ENCODE results near the gene GDNF.

The GDNF gene

DNA sequence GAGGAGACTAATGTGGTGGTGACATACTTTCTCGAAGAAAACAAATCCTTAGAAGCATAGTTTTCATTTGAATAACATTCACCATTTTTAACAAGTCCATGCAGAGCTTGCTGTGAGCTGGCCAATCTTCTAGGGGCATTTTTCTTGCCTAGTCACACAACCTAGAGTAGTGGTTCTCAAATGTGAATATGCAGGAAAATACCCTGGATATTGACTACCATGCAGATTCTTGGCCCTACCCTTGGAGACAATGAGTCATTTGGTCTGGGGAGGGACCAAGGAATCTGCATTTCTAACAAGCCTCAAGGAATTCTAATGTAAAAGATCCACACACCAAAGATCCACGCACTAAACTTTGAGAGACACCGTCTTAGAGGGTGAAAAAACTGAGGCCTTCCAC is 23.5 kb downstream of the GDNF start:
- Histone ChIP-seq H3K4me3 (ENCODE audit: low read depth in 1 of 2, low read length in 1 of 2) (no peak overlapping the region), H3K36me3 (no peaks in the 10 kb centered on the region), H3K4me1 (ENCODE audit: control insufficient read depth in 1 of 2, insufficient read depth in 1 of 2, low read depth in 1 of 2, low read length in 1 of 2) (no peaks in the 10 kb centered on the region), H3K27ac (no peak overlapping the region), H3K27me3 (peaks cover 21% of the 10 kb centered on the region), H3K9me3 (no peaks in the 10 kb centered on the region)
- TF ChIP-seq, protein P1, sequence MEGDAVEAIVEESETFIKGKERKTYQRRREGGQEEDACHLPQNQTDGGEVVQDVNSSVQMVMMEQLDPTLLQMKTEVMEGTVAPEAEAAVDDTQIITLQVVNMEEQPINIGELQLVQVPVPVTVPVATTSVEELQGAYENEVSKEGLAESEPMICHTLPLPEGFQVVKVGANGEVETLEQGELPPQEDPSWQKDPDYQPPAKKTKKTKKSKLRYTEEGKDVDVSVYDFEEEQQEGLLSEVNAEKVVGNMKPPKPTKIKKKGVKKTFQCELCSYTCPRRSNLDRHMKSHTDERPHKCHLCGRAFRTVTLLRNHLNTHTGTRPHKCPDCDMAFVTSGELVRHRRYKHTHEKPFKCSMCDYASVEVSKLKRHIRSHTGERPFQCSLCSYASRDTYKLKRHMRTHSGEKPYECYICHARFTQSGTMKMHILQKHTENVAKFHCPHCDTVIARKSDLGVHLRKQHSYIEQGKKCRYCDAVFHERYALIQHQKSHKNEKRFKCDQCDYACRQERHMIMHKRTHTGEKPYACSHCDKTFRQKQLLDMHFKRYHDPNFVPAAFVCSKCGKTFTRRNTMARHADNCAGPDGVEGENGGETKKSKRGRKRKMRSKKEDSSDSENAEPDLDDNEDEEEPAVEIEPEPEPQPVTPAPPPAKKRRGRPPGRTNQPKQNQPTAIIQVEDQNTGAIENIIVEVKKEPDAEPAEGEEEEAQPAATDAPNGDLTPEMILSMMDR (IDR thresholded peaks at IDR 0.05), result no peak

DNA sequence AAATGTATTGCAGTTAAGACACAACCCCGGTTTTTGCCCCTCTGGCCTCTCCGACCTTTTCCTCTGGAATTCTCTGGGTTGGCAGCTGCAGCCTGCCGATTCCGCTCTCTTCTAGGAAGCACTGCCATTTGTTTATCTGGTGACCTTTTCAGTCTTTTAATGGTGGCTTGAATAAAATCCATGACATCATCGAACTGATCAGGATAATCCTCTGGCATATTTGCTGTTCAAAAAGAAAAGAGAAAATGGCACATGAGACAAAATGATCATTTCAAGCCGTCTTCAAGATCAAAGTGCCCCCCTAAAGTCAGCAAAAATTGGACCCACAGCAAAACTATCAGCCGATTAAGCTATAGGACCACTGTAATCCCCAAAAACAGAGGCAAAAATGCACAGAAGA is 23.9 kb downstream of the GDNF start:
- TF ChIP-seq, protein P1 (IDR thresholded peaks at IDR 0.05), result no peak
- Histone ChIP-seq H3K36me3 (no peaks in the 10 kb centered on the region), H3K4me3 (ENCODE audit: low read depth in 1 of 2, low read length in 1 of 2) (no peak overlapping the region), H3K9me3 (no peaks in the 10 kb centered on the region), H3K4me1 (ENCODE audit: control insufficient read depth in 1 of 2, insufficient read depth in 1 of 2, low read depth in 1 of 2, low read length in 1 of 2) (no peaks in the 10 kb centered on the region), H3K27ac (no peak overlapping the region), H3K27me3 (peaks cover 17% of the 10 kb centered on the region)

DNA sequence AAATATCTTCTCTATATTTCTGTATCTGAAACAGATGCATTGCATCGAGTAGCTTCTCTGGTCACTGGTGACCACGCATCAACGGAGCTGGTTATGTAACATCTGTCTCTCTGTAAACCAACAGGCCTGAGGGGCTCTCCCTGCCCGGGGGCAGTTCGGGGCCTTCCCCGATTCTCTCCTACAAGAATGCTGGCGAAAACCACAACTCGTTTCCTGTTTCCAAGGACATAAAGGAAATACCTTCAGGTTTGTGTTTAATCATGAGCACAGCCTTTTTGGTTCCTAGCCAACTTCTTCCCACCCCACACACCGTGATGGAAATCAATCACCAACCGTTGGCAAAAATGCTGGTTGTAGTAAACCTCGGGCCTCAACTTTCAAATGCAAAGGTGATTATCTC is 25.1 kb downstream of the GDNF start:
- Histone ChIP-seq H3K27me3 (peaks cover 9% of the 10 kb centered on the region), H3K9me3 (no peaks in the 10 kb centered on the region), H3K4me1 (ENCODE audit: control insufficient read depth in 1 of 2, insufficient read depth in 1 of 2, low read depth in 1 of 2, low read length in 1 of 2) (no peaks in the 10 kb centered on the region), H3K27ac (no peak overlapping the region), H3K4me3 (ENCODE audit: low read depth in 1 of 2, low read length in 1 of 2) (no peak overlapping the region), H3K36me3 (no peaks in the 10 kb centered on the region)
- TF ChIP-seq, protein P1 (IDR thresholded peaks at IDR 0.05), result no peak

DNA sequence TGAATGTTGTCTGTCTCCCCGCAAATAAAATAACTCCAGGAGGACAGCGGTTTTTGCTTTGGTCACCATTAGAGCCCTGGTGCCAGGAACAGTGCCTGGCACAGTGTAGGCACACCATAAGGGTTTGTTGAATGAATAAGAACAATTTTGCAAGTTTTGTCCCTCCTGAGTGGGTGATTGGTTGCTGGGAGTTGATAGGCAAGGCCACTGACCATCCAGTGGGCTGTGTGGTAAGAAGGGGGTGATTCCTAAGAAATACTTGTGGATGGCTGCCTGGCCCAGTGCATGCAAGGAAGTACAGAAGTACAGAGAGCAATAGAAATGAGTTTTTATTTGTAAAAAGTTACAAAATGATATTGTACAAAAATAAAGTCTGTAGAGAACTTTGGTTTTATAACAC is 27.5 kb downstream of the GDNF start:
- Histone ChIP-seq H3K4me1 (ENCODE audit: control insufficient read depth in 1 of 2, insufficient read depth in 1 of 2, low read depth in 1 of 2, low read length in 1 of 2) (no peaks in the 10 kb centered on the region), H3K27ac (no peak overlapping the region), H3K4me3 (ENCODE audit: low read depth in 1 of 2, low read length in 1 of 2) (no peak overlapping the region), H3K36me3 (no peaks in the 10 kb centered on the region), H3K9me3 (no peaks in the 10 kb centered on the region), H3K27me3 (peaks cover 9% of the 10 kb centered on the region)
- TF ChIP-seq, protein P1 (IDR thresholded peaks at IDR 0.05), result no peak

DNA sequence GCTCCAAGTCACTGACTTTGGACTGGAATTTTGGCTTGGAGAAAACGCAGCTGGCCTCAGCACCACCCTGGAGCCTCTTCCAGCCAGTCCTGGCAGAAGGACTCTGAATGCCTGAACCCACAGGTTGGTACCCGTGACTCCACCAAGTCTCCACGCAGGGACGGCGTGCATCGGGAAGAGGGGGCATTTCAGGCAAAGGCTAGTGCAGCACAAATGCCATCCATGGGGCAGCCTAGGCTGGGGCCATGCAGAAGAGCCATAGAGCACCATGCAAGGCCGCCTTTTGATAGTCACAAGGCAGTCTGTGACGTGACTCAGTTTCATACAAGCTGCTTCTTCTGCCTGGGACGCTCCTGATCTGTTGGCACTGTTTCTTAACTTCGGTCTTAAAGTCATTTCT is 28.0 kb downstream of the GDNF start:
- H3K27ac ChIP-seq, result no peak overlapping the region
- H3K27me3 ChIP-seq, result peaks cover 9% of the 10 kb centered on the region
- no peaks in the 10 kb centered on the region for H3K36me3 ChIP-seq
- H3K9me3 ChIP-seq, result no peaks in the 10 kb centered on the region
- no peaks in the 10 kb centered on the region for H3K4me1 ChIP-seq (ENCODE audit: control insufficient read depth in 1 of 2, insufficient read depth in 1 of 2, low read depth in 1 of 2, low read length in 1 of 2)
- no peak overlapping the region for H3K4me3 ChIP-seq (ENCODE audit: low read depth in 1 of 2, low read length in 1 of 2)
- TF ChIP-seq, protein P1 (IDR thresholded peaks at IDR 0.05), result no peak

DNA sequence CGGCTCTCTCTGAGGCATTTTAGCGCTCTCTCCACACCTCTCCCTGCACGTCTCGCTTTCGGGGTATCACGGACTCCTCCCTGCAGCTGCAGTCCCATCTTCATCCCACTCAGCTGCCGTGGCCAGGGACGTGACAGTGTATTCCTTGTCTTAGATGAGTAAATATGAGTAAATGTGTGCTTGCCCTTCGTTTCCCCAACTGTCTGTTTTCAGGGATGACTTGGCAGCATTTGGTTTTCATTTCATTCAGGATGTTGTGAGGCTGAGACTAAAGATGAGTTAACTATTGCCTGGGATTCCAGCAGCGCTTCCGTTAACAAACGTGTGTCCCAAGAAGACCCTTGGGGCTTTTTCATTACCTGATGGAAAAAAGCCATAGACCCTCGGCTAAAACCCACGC is 29.5 kb downstream of the GDNF start:
- peaks cover 5% of the 10 kb centered on the region for H3K27me3 ChIP-seq
- H3K4me3 ChIP-seq (ENCODE audit: low read depth in 1 of 2, low read length in 1 of 2), result no peak overlapping the region
- H3K4me1 ChIP-seq (ENCODE audit: control insufficient read depth in 1 of 2, insufficient read depth in 1 of 2, low read depth in 1 of 2, low read length in 1 of 2), result no peaks in the 10 kb centered on the region
- H3K9me3 ChIP-seq, result no peaks in the 10 kb centered on the region
- H3K27ac ChIP-seq, result no peak overlapping the region
- TF ChIP-seq, protein P1 (IDR thresholded peaks at IDR 0.05), result no peak
- H3K36me3 ChIP-seq, result no peaks in the 10 kb centered on the region

Data from neutrophil (primary cell).